ENCODE measurements around the gene PCDHGA8. TPM values are rescaled to one million over a fixed set of nuclear protein-coding genes. Genes with fewer than 3 reads are reported as not detected.

Gene PCDHGA8
- total and polyA plus RNA-seq, 2 of the 13 experiments (the other 11 are each of a cell fraction or from before 2014, with no cell fraction given), result 0.05 to 0.29 TPM

GRCh38 chr5:141412854-141413539 is 20.6 kb downstream of the PCDHGA8 start, which contains the start of gene PCDHGA10:
Gene PCDHGA10, plus strand, starts transcription at chr5:141412987. Its CDS starts 189 bp downstream, at chr5:141413176.
- no peaks in the 10 kb centered on the region for H3K27me3 ChIP-seq (ENCODE audit: control insufficient read depth in 1 of 2, insufficient read depth in 2 of 2, low read length in 2 of 2)
- POLR2A ChIA-PET, result no interaction called here
- TF ChIP-seq STAG1 (CRISPR knock-in tag; IDR thresholded peaks at IDR 0.05) (peak; percentile 55), TARDBP (CRISPR knock-in tag; IDR thresholded peaks at IDR 0.05) (no peak), ZNF607 (CRISPR knock-in tag; IDR thresholded peaks at IDR 0.05; ENCODE audit: borderline replicate concordance) (no peak), KLF6 (CRISPR knock-in tag; IDR thresholded peaks at IDR 0.05) (no peak), KLF12 (CRISPR knock-in tag; IDR thresholded peaks at IDR 0.05; ENCODE audit: borderline replicate concordance) (no peak), CTCF (CRISPR knock-in tag; IDR thresholded peaks at IDR 0.05) (peak; percentile 59), PATZ1 (CRISPR knock-in tag; IDR thresholded peaks at IDR 0.05) (no peak), GATAD2A (CRISPR knock-in tag; IDR thresholded peaks at IDR 0.05) (no peak), HNF1A (IDR thresholded peaks at IDR 0.05; ENCODE audit: low read depth) (no peak), HNF1A (CRISPR knock-in tag; IDR thresholded peaks at IDR 0.05; ENCODE audit: borderline replicate concordance) (no peak), NR2F1 (CRISPR knock-in tag; IDR thresholded peaks at IDR 0.05) (no peak), ZNF75D (CRISPR knock-in tag; IDR thresholded peaks at IDR 0.05; ENCODE audit: borderline replicate concordance) (no peak), ZNF367 (CRISPR knock-in tag; IDR thresholded peaks at IDR 0.05; ENCODE audit: borderline replicate concordance) (no peak), ZMAT3 (CRISPR knock-in tag; conservative IDR thresholded peaks at IDR 0.05) (no peak)

More at GRCh38 chr5:141412854-141413539, 20.6 kb downstream of the PCDHGA8 start, which contains the start of gene PCDHGA10:
- Histone ChIP-seq H4K20me1 (ENCODE audit: insufficient read depth, low read length) (no peaks in the 10 kb centered on the region), H3K27ac (ENCODE audit: extremely low read length, insufficient read depth, low read length) (no peak within 1 kb of the TSS), H3K4me1 (ENCODE audit: insufficient read depth, low read length) (no peaks in the 10 kb centered on the region), H3K79me2 (ENCODE audit: insufficient read depth, low read length) (no peaks in the 10 kb centered on the region), H3K4me3 (replicated peaks in 1 of 3; ENCODE audit: insufficient read depth in 1 of 3, low read depth in 2 of 3, low read length in 3 of 3) (no peak within 1 kb of the TSS), H2AFZ (ENCODE audit: low read length) (no peak within 1 kb of the TSS), H3K36me3 (replicated peaks in 1 of 2; ENCODE audit: control insufficient read depth in 1 of 2, insufficient read depth in 2 of 2, low read length in 2 of 2) (no peaks in the 10 kb centered on the region), H3K9me3 (ENCODE audit: low read length) (no peaks in the 10 kb centered on the region; the same call in 1 of the 2 replicates), H3K9ac (ENCODE audit: insufficient read depth, low read depth, low read length) (no peak within 1 kb of the TSS), H3K4me2 (ENCODE audit: low read depth, low read length) (no peak within 1 kb of the TSS; the same call in 1 of the 2 replicates)
- DNase-seq (ENCODE audit: low spot score), result peak; percentile 15
- ATAC-seq, result peak; percentile 75
- no TSS peak for BruUV-seq (replicated peaks)
- no peak for FAIRE-seq
- CTCF ChIA-PET (ENCODE audit: low intra/inter-chr PET ratio, low total read pairs), result interaction anchor here (0.8 to 1.4 kb wide), 3 partner anchors 112 to 145 kb away, joined by 4 to 5 read pairs (median 4); no protein-coding TSS in a partner anchor
- in situ Hi-C loops (cut with HindIII; ENCODE audit: extremely low pct_ligation_motif_present, low pct_unique_long_range_greater_than_20kb) (no loop called here), intact Hi-C loops (cut with micrococcal nuclease; ENCODE audit: unreplicated experiment) (no loop called here)
- WGBS (ENCODE audit: low lambda C conversion rate), result 77% methylated on average over 30 of the region's 31 CpGs

Measured in HepG2 (cell line).